ENCODE measurements around the gene NDFIP2. TPM values are rescaled to one million over a fixed set of nuclear protein-coding genes. Genes with fewer than 3 reads are reported as not detected.

NDFIP2 gene
- total RNA-seq, 1 experiment from 2014 or later, result 31.0 TPM

- Histone ChIP-seq H3K4me2 (ENCODE audit: insufficient read depth, insufficient read length, low read length) (no peak overlapping the region), H2BK12ac (ENCODE audit: insufficient read length, low read depth, low read length) (no peak overlapping the region), H3K79me1 (ENCODE audit: insufficient read depth, low read depth, low read length, poor library complexity, severe bottlenecking) (no peaks in the 10 kb centered on the region), H4K8ac (replicated peaks; ENCODE audit: insufficient read length, low read depth, low read length) (no peak overlapping the region), H3K27ac (ENCODE audit: insufficient read length, low read depth, low read length) (no peak overlapping the region), H3T11ph (ENCODE audit: low read length) (no peak overlapping the region), H2BK5ac (ENCODE audit: insufficient read length, low read length) (no peak overlapping the region), H4K5ac (ENCODE audit: insufficient read length, low read depth, low read length) (no peak overlapping the region), H3K4me1 (ENCODE audit: insufficient read depth, low read length) (no peaks in the 10 kb centered on the region), H2AK5ac (ENCODE audit: insufficient read length, low read length) (no peak overlapping the region), H4K20me1 (ENCODE audit: control insufficient read depth, insufficient read depth, insufficient read length) (no peaks in the 10 kb centered on the region), H4K91ac (ENCODE audit: insufficient read length, low read depth, low read length) (no peak overlapping the region), H3K23ac (ENCODE audit: insufficient read length, low read depth, low read length) (no peak overlapping the region), H3K18ac (ENCODE audit: insufficient read length, low read depth, low read length) (no peak overlapping the region), H3K56ac (ENCODE audit: insufficient read length, low read depth, low read length) (no peak overlapping the region), H2BK20ac (ENCODE audit: low read depth, low read length, poor library complexity, severe bottlenecking) (no peak overlapping the region), H3K23me2 (ENCODE audit: insufficient read length, low read depth, low read length, poor library complexity, severe bottlenecking) (peaks cover 4% of the 10 kb centered on the region), H3K9me3 (ENCODE audit: control insufficient read depth, low read depth, low read length) (no peaks in the 10 kb centered on the region), H2BK15ac (ENCODE audit: low read depth, low read length) (no peak overlapping the region), H3K4ac (ENCODE audit: low read depth, low read length) (no peak overlapping the region), H3K27me3 (ENCODE audit: insufficient read depth, low read length) (no peaks in the 10 kb centered on the region; the same call in 1 of the 2 replicates), H2AFZ (ENCODE audit: low read length) (no peak overlapping the region), H2BK120ac (ENCODE audit: low read depth, low read length, poor library complexity, severe bottlenecking) (no peak overlapping the region), H3K14ac (ENCODE audit: insufficient read depth, low read length) (no peak overlapping the region), H3K79me2 (ENCODE audit: insufficient read depth, low read length) (peaks cover 8% of the 10 kb centered on the region; the same call in 1 of the 2 replicates), H3K9ac (ENCODE audit: extremely low read depth, insufficient read length, low read length) (no peak overlapping the region)
- Mint-ChIP-seq H3K4me3 (peak overlapping the region; percentile 16 to 31; a peak in 2 of 5 replicates), H3K27me3 (ENCODE audit: low read depth) (peaks cover 24% of the 10 kb centered on the region), H3K4me1 (peaks cover 9 to 15% of the 10 kb centered on the region in 2 experiments), H3K27ac (no peak overlapping the region), H3K36me3 (ENCODE audit: insufficient read depth in 1 of 3, low read depth in 3 of 3) (peaks cover 0 to 3% (median 0%) of the 10 kb centered on the region in 3 experiments; a peak in 2 of 7 replicates), H3K9me3 (no peaks in the 10 kb centered on the region; a peak in 1 of 5 replicates)
- TF ChIP-seq CTCF (conservative IDR thresholded peaks at IDR 0.05), result no peak
- no CpG with 5 or more reads among the region's 4 CpGs for WGBS (ENCODE audit: extremely low coverage, insufficient read length, low lambda C conversion rate)
- DNase-seq, result no peak
These were observed 2.2 kb downstream of the NDFIP2 start for GRCh38 chr13:79483086-79483706.

Data from H9 (cell line).